ENCODE results near the gene MED1. TPM values are rescaled to one million over a fixed set of nuclear protein-coding genes. Genes with fewer than 3 reads are reported as not detected.
"Not testable (repeated sequence)": the region's sequence is repeated elsewhere in the genome, so short reads cannot be mapped to it uniquely, and the experiment has no call there.

Gene MED1
- total RNA-seq, 2 donors from 2014 or later: 50.4 to 69.0 TPM

DNA sequence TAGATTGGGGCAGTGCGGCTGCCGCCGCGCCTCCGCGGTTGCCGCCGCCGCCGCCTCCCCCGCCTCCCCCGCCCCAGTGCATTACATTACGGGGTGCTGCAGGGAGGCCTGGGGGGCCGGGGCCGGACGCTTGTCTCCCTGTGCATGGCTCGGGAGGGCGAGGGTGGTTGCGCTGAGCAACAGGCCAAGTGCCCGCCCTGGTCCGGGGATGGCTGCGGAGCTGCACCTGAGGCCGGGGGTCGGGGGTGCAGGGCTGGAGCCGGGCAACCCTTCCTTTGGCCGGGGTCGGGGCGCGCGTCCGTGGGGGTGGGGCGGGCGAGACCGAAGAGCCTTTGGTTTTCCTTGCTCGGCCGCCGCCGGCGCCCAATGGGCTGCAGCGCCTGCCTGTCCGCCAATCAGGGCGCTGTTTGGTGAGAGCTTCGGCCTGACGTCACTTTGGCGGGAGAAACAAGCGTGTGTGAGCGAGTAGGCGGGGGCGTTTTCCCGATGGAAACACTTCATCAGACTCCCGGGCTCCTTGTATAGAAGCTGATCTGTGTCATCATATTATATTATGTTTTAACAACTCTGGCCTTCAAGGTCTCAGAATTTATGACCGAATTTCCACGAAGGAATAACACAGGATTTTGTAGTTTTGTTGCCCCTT is 48.7 kb downstream of the MED1 start:
- Mint-ChIP-seq H3K27me3 (no peaks in the 10 kb centered on the region), H3K36me3 (ENCODE audit: low read depth) (peaks cover 23% of the 10 kb centered on the region), H3K27ac (peak overlapping the region; percentile 96), H3K9me3 (no peaks in the 10 kb centered on the region), H3K4me1 (peaks cover 28% of the 10 kb centered on the region), H3K4me3 (peak overlapping the region; percentile 98)
- ATAC-seq (replicated peaks): peak; percentile 63

DNA sequence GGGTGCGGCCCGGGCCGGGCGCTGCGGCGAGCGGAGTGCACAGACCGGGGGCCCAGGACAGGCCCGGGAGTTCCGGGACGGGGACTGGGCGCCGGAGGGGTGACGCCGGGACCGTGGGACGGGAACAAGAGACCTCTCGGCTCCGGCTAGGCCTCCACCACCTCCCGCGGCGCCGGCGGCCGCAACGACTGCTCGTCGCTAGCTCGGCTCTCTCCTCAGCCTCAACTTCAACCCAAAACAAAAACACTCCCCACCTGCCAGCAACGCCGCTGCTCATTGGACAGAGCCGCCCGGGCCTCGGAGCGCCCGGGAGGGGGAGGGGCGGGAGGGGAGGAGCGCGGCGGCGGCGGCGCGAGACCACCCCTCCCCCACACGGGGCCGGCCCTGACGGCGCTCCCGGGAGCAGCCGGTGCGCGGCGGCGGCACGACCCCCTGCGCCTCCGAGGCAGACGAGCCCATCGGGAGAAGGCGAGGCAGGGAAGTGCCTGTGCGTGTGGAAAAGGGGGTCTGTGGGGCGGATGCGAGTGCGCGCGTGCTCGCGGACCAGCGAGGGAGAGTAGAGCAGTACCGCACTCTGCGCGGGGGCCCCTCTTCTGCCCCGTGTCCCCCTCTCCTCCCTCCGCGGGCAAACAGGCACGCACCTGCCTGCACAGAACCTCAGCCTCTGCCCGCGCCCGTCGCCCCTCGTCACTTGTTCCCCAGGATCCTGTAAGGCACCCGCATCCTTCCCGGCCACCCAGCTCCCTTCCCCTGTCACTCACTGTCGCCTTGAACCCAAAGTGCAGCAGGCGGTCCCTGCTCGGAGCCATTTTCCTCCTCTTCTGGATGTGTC is 49.4 kb downstream of the MED1 start, which contains the start of gene FBXL20:
Gene FBXL20 (minus strand): TSS at position 215 of the 832 bp plus-strand sequence. CDS start 224 bp downstream, outside the sequence.
- Mint-ChIP-seq H3K9me3 (no peaks in the 10 kb centered on the region), H3K4me3 (peak within 1 kb of the TSS; percentile 98), H3K4me1 (peaks cover 24% of the 10 kb centered on the region), H3K27me3 (no peaks in the 10 kb centered on the region), H3K27ac (peak within 1 kb of the TSS; percentile 96), H3K36me3 (ENCODE audit: low read depth) (peaks cover 15% of the 10 kb centered on the region)
- ATAC-seq (replicated peaks): peak; percentile 71

DNA sequence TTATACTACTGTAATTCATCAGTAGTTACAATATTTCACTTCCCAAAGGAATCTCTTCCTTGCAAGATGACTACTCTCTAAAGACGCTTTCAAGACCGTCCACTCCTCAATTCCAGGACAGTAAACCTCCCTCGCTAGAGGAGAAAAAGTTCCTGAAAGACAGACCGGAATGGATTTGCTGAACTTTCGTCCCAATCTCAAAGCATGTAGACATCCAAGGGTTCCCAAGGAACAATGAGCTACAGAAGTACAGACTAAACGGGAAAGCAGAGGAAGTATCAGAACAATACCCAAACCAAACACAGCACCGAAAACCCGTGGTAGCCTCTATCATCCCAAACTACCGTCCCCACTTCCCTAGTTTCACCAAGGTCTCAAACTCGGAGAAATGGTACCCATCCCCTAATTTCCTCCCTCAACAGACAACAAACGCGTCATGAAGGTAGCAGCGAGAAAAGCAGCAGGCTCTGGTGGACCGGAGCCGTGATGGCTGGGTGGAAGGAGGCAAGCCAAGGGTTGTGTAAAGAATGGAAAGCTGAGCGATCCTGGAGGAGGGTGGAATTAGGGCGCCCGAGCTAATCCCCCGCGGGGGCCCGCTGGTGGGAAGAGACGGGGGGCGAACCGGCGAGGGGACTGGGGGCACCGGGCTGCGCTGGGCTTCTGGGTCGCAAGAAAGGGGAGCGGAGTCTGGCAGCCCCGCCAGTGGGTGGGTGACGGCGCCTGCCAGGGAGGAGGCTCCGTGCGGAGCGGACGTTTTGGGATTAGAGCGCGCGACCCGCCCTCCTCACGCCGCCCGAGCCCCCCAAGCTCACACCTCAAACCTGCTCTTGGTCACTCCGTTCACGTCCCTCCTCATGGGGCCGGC is 50.3 kb downstream of the MED1 start:
- Mint-ChIP-seq H3K4me3 (peak overlapping the region; percentile 98), H3K27ac (peak overlapping the region; percentile 96), H3K9me3 (no peaks in the 10 kb centered on the region), H3K27me3 (no peaks in the 10 kb centered on the region), H3K4me1 (peaks cover 22% of the 10 kb centered on the region), H3K36me3 (ENCODE audit: low read depth) (peaks cover 12% of the 10 kb centered on the region)
- peak; percentile 2 for ATAC-seq (replicated peaks)

DNA sequence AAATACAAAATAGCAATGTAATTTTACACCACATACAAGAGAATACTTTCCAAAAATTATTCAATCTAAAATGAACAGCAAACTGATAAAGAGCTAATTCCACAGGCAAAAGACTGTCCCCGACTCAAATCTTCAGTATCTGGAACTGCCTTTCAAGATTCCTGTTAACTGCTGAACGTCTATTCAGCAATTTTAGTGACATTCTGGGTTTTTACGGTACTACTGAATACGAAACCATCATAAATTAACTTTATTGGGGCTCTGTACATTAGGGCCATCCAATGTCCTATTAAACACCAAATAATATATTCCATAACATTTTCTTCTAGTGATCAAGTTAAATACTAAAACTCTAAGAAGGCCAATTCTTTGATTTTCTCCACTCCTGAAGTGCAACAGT is 51.3 kb downstream of the MED1 start:
- ATAC-seq (replicated peaks): no peak
- H3K27ac Mint-ChIP-seq: no peak overlapping the region

DNA sequence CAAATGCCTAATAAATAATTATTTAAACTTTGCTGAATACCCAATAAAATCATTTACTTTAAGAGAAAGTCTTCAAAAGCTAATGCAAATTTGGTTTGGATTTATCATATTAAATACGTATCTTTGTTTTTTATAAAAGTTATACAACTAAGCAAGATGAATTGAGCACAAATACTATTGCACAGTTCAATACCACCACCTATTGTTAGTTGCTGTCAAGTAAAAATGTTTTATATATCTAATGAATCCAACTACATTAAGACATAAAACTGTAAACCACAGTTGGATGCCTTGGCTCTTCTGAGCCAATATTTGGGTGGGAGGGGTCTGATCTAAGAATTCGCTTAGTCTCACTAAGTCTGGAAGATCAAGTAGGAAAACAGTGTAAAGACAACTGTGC is 57.3 kb downstream of the MED1 start:
- peaks cover 5% of the 10 kb centered on the region for H3K36me3 Mint-ChIP-seq (ENCODE audit: low read depth)
- H3K4me1 Mint-ChIP-seq: no peaks in the 10 kb centered on the region
- no peaks in the 10 kb centered on the region for H3K9me3 Mint-ChIP-seq
- peak overlapping the region; percentile 29 for H3K4me3 Mint-ChIP-seq
- H3K27ac Mint-ChIP-seq: no peak overlapping the region
- H3K27me3 Mint-ChIP-seq: no peaks in the 10 kb centered on the region
- no peak for ATAC-seq (replicated peaks)

More for the DNA sequence above, 51.3 kb downstream of the MED1 start:
- H3K4me3 Mint-ChIP-seq: peak overlapping the region; percentile 98
- H3K36me3 Mint-ChIP-seq (ENCODE audit: low read depth): peaks cover 6% of the 10 kb centered on the region
- H3K27me3 Mint-ChIP-seq: no peaks in the 10 kb centered on the region
- H3K4me1 Mint-ChIP-seq: peaks cover 12% of the 10 kb centered on the region
- H3K9me3 Mint-ChIP-seq: no peaks in the 10 kb centered on the region

DNA sequence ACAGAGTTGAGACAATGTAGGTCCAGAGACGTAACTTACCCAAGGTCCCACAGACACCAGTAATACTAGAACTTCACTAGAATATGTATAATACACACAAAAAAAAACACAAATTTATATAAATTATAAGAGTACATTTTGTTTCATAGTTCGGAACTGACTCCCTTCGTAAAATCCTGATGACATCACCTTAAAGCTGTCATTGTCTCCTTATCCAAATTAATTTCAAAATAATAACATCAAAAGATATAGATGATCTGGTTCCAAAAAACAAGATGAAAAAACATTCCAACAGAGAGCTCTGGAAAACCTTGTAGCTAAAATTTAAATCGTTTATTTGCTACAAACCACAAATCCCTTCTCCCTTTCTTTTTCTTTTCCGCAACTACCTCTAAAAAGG is 59.6 kb downstream of the MED1 start:
- no peak for ATAC-seq (replicated peaks)
- H3K27ac Mint-ChIP-seq: no peak overlapping the region

DNA sequence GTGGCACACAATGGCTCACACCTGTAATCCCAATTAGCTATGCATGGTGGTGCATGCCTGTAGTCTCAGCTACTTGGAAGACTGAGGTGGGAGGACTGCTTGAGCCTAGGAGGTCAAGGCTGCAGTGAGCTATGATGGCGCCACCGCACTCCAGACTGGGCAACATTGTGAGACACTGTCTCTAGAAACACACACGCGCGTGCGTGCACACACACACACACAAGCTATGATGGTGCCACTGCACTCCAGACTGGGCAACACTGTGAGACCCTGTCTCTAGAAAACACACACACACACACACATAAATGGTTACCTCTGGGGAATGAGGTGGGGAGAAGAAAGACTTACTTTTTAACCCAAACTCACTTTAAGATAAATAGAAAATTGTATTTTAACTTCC is 66.0 kb downstream of the MED1 start:
- peaks cover 14% of the 10 kb centered on the region for H3K4me1 Mint-ChIP-seq
- ATAC-seq (replicated peaks): no peak
- H3K27ac Mint-ChIP-seq: no peak overlapping the region
- H3K36me3 Mint-ChIP-seq (ENCODE audit: low read depth): peaks cover 23% of the 10 kb centered on the region
- no peak overlapping the region for H3K4me3 Mint-ChIP-seq
- no peaks in the 10 kb centered on the region for H3K27me3 Mint-ChIP-seq
- H3K9me3 Mint-ChIP-seq: no peaks in the 10 kb centered on the region

More for the DNA sequence above, 59.6 kb downstream of the MED1 start:
- no peaks in the 10 kb centered on the region for H3K9me3 Mint-ChIP-seq
- no peaks in the 10 kb centered on the region for H3K27me3 Mint-ChIP-seq
- peaks cover 22% of the 10 kb centered on the region for H3K36me3 Mint-ChIP-seq (ENCODE audit: low read depth)
- H3K4me3 Mint-ChIP-seq: no peak overlapping the region
- peaks cover 5% of the 10 kb centered on the region for H3K4me1 Mint-ChIP-seq

DNA sequence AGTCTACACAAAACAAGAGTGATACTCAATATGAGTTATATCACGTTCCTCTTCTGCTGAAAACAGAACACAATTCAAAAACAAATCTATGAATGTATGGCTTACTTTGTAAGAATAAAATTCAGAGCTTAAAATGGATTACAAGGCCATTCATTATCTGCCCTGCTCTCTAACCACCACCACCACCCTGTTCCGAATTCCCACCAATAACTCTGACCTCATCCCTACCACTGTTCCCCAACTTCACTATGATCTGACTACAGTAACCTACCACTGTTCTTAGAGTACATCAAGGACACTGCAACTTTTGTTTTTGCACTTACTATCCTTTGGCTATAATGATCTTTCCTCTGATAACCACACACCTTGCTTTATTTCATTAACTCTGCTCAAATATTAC is 70.9 kb downstream of the MED1 start:
- Mint-ChIP-seq H3K4me1 (peaks cover 32% of the 10 kb centered on the region), H3K27ac (peak overlapping the region; percentile 13), H3K36me3 (ENCODE audit: low read depth) (peaks cover 3% of the 10 kb centered on the region), H3K9me3 (no peaks in the 10 kb centered on the region), H3K27me3 (no peaks in the 10 kb centered on the region), H3K4me3 (no peak overlapping the region)
- ATAC-seq (replicated peaks): peak; percentile 71

DNA sequence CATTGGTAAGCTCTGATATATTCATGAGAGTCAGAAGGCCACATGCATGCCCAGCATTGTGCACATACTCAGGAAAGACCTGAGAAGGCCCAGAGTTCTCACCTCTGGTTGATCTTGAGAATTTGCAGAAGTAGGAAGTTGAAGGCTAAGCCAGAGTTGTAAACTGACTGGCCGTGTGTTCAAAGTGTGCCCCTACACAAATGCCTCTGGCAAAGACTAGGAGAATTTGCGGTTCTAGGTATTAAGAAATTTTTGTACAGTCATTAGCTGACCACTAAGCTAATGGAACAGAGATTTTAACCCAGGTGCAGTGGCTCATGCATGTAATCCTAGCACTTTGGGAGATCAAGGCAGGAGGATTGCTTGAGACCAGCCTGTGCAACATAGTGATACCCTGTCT is 74.6 kb downstream of the MED1 start:
- no peak overlapping the region for H3K27ac Mint-ChIP-seq
- H3K4me1 Mint-ChIP-seq: peaks cover 29% of the 10 kb centered on the region
- no peaks in the 10 kb centered on the region for H3K27me3 Mint-ChIP-seq
- peak overlapping the region; percentile 39 for H3K4me3 Mint-ChIP-seq
- no peak for ATAC-seq (replicated peaks)
- no peaks in the 10 kb centered on the region for H3K9me3 Mint-ChIP-seq
- H3K36me3 Mint-ChIP-seq (ENCODE audit: low read depth): peaks cover 13% of the 10 kb centered on the region

DNA sequence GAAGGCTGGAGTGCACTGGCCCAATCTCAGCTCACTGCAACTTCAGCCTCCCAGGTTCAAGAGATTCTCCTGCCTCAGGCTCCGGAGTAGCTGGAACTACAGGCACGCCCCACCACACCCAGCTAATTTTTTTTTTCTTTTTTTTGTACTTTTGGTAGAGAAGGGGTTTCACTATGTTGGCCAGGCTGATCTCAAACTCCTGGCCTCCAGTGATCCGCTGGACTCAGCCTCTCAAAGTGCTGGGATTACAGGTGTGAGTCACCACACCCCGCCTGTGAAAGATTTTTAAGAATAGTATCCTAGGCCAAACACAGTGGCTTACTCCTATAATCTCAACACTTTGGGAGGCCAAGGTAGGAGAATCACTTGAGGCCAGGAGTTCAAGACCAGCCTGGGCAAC is 83.3 kb downstream of the MED1 start:
- not testable (repeated sequence) for ATAC-seq (replicated peaks); H3K9me3 Mint-ChIP-seq; H3K27me3 Mint-ChIP-seq; H3K4me3 Mint-ChIP-seq; H3K4me1 Mint-ChIP-seq; H3K36me3 Mint-ChIP-seq (ENCODE audit: low read depth); H3K27ac Mint-ChIP-seq

DNA sequence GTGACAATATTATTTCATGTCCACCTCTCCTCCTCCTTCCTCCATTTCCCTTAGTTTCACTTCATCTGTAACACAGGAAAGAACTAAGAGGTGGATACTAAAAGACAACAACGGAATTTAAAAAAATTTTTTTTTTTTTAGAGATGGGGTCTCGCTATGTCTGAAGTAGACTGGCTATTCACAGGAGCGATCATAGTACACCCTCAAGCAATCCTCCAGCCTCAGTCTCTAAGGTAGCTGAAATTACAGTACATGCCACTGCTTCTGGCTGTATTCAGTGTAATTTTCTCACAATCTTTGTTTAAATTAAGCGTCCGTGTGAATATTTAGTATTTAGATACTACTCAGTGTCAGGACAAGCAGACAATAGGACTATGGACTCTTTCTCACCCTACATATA is 85.2 kb downstream of the MED1 start:
- ATAC-seq (replicated peaks): no peak

DNA sequence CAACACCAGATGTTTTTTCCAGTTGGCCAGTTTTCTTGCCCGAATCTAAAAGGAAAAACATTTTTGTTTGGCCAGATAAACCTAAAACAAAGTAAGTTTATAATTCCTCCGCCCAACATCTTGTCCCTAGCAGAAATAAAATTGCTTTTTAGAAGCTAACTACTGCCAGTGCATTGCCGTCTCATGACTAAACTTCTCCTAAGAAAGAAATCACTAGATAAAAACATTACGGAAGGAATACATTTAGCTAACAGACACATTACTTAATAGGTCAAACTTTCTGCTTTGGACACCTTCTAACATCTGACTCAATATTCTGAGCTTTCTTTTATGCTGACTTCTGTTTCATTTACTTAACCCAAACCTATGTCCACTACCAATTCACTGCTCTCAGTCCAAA is 85.8 kb downstream of the MED1 start:
- ATAC-seq (replicated peaks): no peak
- no peaks in the 10 kb centered on the region for H3K27me3 Mint-ChIP-seq
- no peak overlapping the region for H3K4me3 Mint-ChIP-seq
- no peak overlapping the region for H3K27ac Mint-ChIP-seq
- H3K36me3 Mint-ChIP-seq (ENCODE audit: low read depth): no peaks in the 10 kb centered on the region
- H3K9me3 Mint-ChIP-seq: no peaks in the 10 kb centered on the region
- peaks cover 7% of the 10 kb centered on the region for H3K4me1 Mint-ChIP-seq

More for the DNA sequence above, 85.2 kb downstream of the MED1 start:
- Mint-ChIP-seq H3K4me1 (peaks cover 7% of the 10 kb centered on the region), H3K4me3 (no peak overlapping the region), H3K9me3 (no peaks in the 10 kb centered on the region), H3K36me3 (ENCODE audit: low read depth) (no peaks in the 10 kb centered on the region), H3K27me3 (no peaks in the 10 kb centered on the region), H3K27ac (peak overlapping the region; percentile 5)

DNA sequence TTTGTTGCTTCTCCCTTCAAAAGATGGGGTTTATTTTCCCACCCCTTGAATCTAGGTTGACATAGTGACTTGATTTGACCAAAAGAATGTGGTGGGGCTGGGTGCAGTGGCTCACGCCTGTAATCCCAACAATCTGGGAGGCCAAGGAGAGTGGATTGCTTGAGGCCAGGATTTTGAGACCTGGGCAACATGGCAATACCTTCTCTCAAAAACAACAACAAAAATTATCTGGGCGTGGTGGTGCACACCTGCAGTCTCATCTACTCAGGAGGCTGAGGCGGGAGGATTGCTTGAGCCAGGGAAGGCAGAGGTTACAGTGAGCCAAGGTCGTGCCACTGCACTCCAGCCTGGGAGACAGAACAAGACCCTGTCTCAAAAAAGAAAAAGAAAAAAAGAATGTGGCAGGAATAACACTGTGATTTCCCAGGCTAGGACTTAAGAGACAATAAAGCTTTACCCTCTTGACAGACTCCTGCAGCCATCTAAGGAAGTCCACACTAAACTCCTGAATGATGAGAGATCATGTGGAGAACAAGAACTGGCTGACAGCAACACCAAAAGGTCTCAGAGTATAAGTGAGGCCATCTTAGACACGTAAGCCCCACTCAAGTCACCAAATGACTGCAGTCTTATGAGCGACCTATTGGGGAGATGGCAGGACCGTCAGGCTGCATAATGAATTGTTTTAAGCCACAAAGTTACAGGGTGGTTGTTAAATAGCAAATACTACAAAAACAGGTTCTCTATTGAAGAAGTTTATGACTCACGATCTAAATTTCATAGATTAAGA is 86.6 kb downstream of the MED1 start:
- no peak for ATAC-seq (replicated peaks)
- peak overlapping the region; percentile 25 for H3K27ac Mint-ChIP-seq
- no peaks in the 10 kb centered on the region for H3K27me3 Mint-ChIP-seq
- H3K4me3 Mint-ChIP-seq: no peak overlapping the region
- H3K36me3 Mint-ChIP-seq (ENCODE audit: low read depth): no peaks in the 10 kb centered on the region
- H3K4me1 Mint-ChIP-seq: peaks cover 11% of the 10 kb centered on the region
- H3K9me3 Mint-ChIP-seq: no peaks in the 10 kb centered on the region

DNA sequence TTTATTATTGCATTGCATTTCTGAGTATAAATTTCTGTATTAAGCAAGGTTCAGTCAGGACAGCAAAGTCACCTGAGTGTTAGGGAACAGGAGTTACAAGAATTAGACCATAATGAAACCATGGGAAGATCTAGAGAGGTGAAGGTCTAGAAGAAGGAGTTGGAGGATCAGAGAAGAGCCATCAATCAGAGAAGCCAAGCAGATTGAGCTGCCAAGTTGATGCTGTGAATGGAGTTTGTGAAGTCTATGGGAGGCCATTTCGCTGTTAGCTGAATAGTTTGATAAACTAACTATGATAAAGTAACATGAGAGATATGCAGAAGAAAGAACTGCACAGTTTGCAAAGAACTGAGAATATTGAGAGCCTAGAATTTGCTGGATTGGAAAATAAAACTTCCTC is 90.0 kb downstream of the MED1 start:
- Mint-ChIP-seq H3K27ac (no peak overlapping the region), H3K27me3 (no peaks in the 10 kb centered on the region), H3K36me3 (ENCODE audit: low read depth) (no peaks in the 10 kb centered on the region), H3K9me3 (no peaks in the 10 kb centered on the region), H3K4me1 (peaks cover 6% of the 10 kb centered on the region), H3K4me3 (no peak overlapping the region)
- no peak for ATAC-seq (replicated peaks)
